Body of pancreas (tissue), 4 donors: ENCODE results near the gene NR2C2. TPM values are rescaled to one million over a fixed set of nuclear protein-coding genes. Genes with fewer than 3 reads are reported as not detected.
A peak's percentile ranks its signal among the peaks of the same experiment; 100 is the strongest.

Experiments used
- ATAC-seq: fragments of 150-250 bp; one replicate; pipeline ENCODE4 v1.9.1; 2016
- DNase-seq, 4 donors: peaks; one replicate each; pipeline ENCODE4 v3.0.0-alpha.2; 2019
- H3K27ac ChIP-seq, 4 donors: fragments of 200-600 bp; sonication (generic); 1 replicate in 3 of 4; 2 replicates in 1 of 4; pipeline versions ENCODE4 v1.5.1 to v1.6.1; 2016 to 2019; ENCODE audit warnings: mild to moderate bottlenecking in 1 of 4, mixed read lengths in 1 of 4, moderate library complexity in 1 of 4
- H3K27me3 ChIP-seq, 2 donors: fragments of 200-600 bp; sonication (generic); one replicate each; pipeline ENCODE4 v1.6.0; 2016; ENCODE audit warnings: mild to moderate bottlenecking in 1 of 2
- H3K36me3 ChIP-seq, 2 donors: fragments of 200-600 bp; sonication (generic); replicated peaks in 1 of 2; 2 replicates each; pipeline ENCODE4 v1.5.1; 2016; ENCODE audit warnings: low read depth in 2 of 2; ENCODE audit not compliant: insufficient read depth in 1 of 2
- H3K4me1 ChIP-seq: fragments of 200-600 bp; sonication (generic); one replicate; pipeline ENCODE4 v1.6.0; 2016
- H3K4me3 ChIP-seq, 2 donors: fragments of 200-600 bp; sonication (generic); 1 replicate in 1 of 2; 2 replicates in 1 of 2; pipeline ENCODE4 v1.5.1; 2016 to 2019
- H3K9me3 ChIP-seq, 3 donors: fragments of 200-600 bp; sonication (generic); 1 replicate in 2 of 3; 2 replicates in 1 of 3; pipeline ENCODE4 v1.5.1; 2016
- CTCF ChIP-seq, 7 experiments: fragments of 450-650 bp in 4 of 7; fragments of 200-600 bp in 3 of 7; sonication (generic) in 3 of 7; IDR thresholded peaks; one replicate each; pipeline ENCODE4 v1.5.1; 2016 to 2019; ENCODE audit warnings: antibody characterized with exemption in 7 of 7
- POLR2A ChIP-seq, 3 donors: fragments of 450-650 bp; IDR thresholded peaks; one replicate each; pipeline ENCODE4 v1.6.1; 2016; ENCODE audit warnings: antibody characterized with exemption in 3 of 3, mild to moderate bottlenecking in 2 of 3
- WGBS, 2 donors: methylation state at CpG; one replicate each; pipeline ENCODE4 v1.1.5; 2017; 5-methylcytosine and 5-hydroxymethylcytosine counted together
- intact Hi-C: fragments of 100-400 bp; cut with DNase I; formaldehyde crosslinking; loops from one replicate; pipeline ENCODE4 v1.15.1; 2023
- total RNA-seq, 2 donors: library from RNA; depleted of rRNA; stranded (reverse); fragments of >200 nt; gene quantifications; one replicate each; pipeline ENCODE4 v1.1.0, GENCODE V29; 2016

Gene NR2C2
- total RNA-seq, 2 donors from 2014 or later, result 16.9 to 22.1 TPM

- peak in 1 of 4 donors; percentile 35 for DNase-seq
- Histone ChIP-seq H3K4me1 (no peaks in the 10 kb centered on the region), H3K4me3 (no peak overlapping the region), H3K27me3 (no peaks in the 10 kb centered on the region), H3K36me3 (no peaks in the 10 kb centered on the region), H3K9me3 (no peaks in the 10 kb centered on the region), H3K27ac (no peak overlapping the region)
- ATAC-seq, result no peak
- intact Hi-C loops, result loop anchor here (10.0 kb wide), 1 partner anchor 261 kb away; no protein-coding TSS in a partner anchor
- 50 to 61% methylated on average over 8 to 9 of the region's 9 CpGs for WGBS, 2 donors
- TF ChIP-seq POLR2A (IDR thresholded peaks at IDR 0.05), result no peak
- TF ChIP-seq CTCF (IDR thresholded peaks at IDR 0.05), result peak; percentile 47 to 71 (median 68)
These were observed 21.4 kb upstream of the NR2C2 start for GRCh38 chr3:14925729-14926591.

- H3K36me3 ChIP-seq, result no peaks in the 10 kb centered on the region
- no peak overlapping the region for H3K4me3 ChIP-seq
- ATAC-seq, result no peak
- no peaks in the 10 kb centered on the region for H3K27me3 ChIP-seq
- no peaks in the 10 kb centered on the region for H3K4me1 ChIP-seq
- intact Hi-C loops, result loop anchor here (10.0 kb wide), 1 partner anchor 262 kb away; no protein-coding TSS in a partner anchor
- H3K27ac ChIP-seq, result no peak overlapping the region
- no peak for DNase-seq
- 62% methylated on average over 1 of the region's 1 CpG; no CpG with 5 or more reads in 1 of the 2 donors for WGBS, 2 donors
- TF ChIP-seq POLR2A (IDR thresholded peaks at IDR 0.05) (no peak), CTCF (IDR thresholded peaks at IDR 0.05) (no peak)
- no peaks in the 10 kb centered on the region for H3K9me3 ChIP-seq
These were observed 20.8 kb upstream of the NR2C2 start for GRCh38 chr3:14926592-14926991.

GRCh38 chr3:14927308-14927707 is 20.1 kb upstream of the NR2C2 start:
- intact Hi-C loops, result loop anchor here (10.0 kb wide), 1 partner anchor 263 kb away; no protein-coding TSS in a partner anchor

GRCh38 chr3:14929310-14930074 is 17.9 kb upstream of the NR2C2 start:
- intact Hi-C loops, result loop anchor here (10.0 kb wide), 1 partner anchor 265 kb away; no protein-coding TSS in a partner anchor
- H3K4me1 ChIP-seq, result no peaks in the 10 kb centered on the region
- no peak overlapping the region for H3K4me3 ChIP-seq
- no peak overlapping the region for H3K27ac ChIP-seq
- no peaks in the 10 kb centered on the region for H3K9me3 ChIP-seq
- 65 to 67% methylated on average over 2 of the region's 2 CpGs for WGBS, 2 donors
- DNase-seq (no peak), ATAC-seq (no peak)
- H3K27me3 ChIP-seq, result no peaks in the 10 kb centered on the region
- TF ChIP-seq CTCF (IDR thresholded peaks at IDR 0.05) (no peak), POLR2A (IDR thresholded peaks at IDR 0.05) (no peak)
- H3K36me3 ChIP-seq, result no peaks in the 10 kb centered on the region

More at GRCh38 chr3:14927308-14927707, 20.1 kb upstream of the NR2C2 start:
- 82% methylated on average over 5 of the region's 5 CpGs for WGBS, 2 donors
- TF ChIP-seq POLR2A (IDR thresholded peaks at IDR 0.05) (no peak), CTCF (IDR thresholded peaks at IDR 0.05) (no peak)
- no peak for ATAC-seq
- no peaks in the 10 kb centered on the region for H3K9me3 ChIP-seq
- no peak for DNase-seq
- H3K27ac ChIP-seq, result no peak overlapping the region
- no peaks in the 10 kb centered on the region for H3K4me1 ChIP-seq
- H3K36me3 ChIP-seq, result no peaks in the 10 kb centered on the region
- H3K4me3 ChIP-seq, result no peak overlapping the region
- no peaks in the 10 kb centered on the region for H3K27me3 ChIP-seq
